OCI-LY1 (cell line): ENCODE measurements around the gene LMOD1.
"Not testable (repeated sequence)": the region's sequence is repeated elsewhere in the genome, so short reads cannot be mapped to it uniquely, and the experiment has no call there.

Experiments used
- H2AFZ ChIP-seq: fragments of 200-600 bp; sonication (generic), shearing (Covaris generic); 2 replicates; pipeline ENCODE4 v1.6.0; 2014; ENCODE audit warnings: antibody characterized with exemption, mild to moderate bottlenecking, low read length
- H3F3A ChIP-seq: fragments of 200-600 bp; sonication (generic), shearing (Covaris generic); 2 replicates; pipeline ENCODE4 v1.6.0; 2014; ENCODE audit warnings: mild to moderate bottlenecking, antibody characterized with exemption, low read length, moderate library complexity; ENCODE audit not compliant: insufficient read depth
- H3K27ac ChIP-seq: fragments of 200-600 bp; sonication (generic); 2 replicates; pipeline ENCODE4 v1.5.1; 2014; ENCODE audit warnings: low read length, mixed run types, mild to moderate bottlenecking, low read depth; ENCODE audit not compliant: poor library complexity, severe bottlenecking
- H3K27me3 ChIP-seq: fragments of 200-600 bp; sonication (generic); 2 replicates; pipeline ENCODE4 v1.6.0; 2014; ENCODE audit warnings: antibody characterized with exemption, mild to moderate bottlenecking, low read length, moderate library complexity; ENCODE audit not compliant: insufficient read depth
- H3K36me3 ChIP-seq: fragments of 200-600 bp; sonication (generic); 2 replicates; pipeline ENCODE4 v1.6.1; 2014; ENCODE audit warnings: mild to moderate bottlenecking, antibody characterized with exemption, low read length, moderate library complexity, mixed read lengths; ENCODE audit not compliant: insufficient read depth
- H3K4me1 ChIP-seq: fragments of 200-600 bp; sonication (generic); 2 replicates; pipeline ENCODE4 v1.5.1; 2014; ENCODE audit warnings: mild to moderate bottlenecking, low read length, moderate library complexity; ENCODE audit not compliant: insufficient read depth, severe bottlenecking
- H3K4me2 ChIP-seq: fragments of 200-600 bp; sonication (generic), shearing (Covaris generic); 2 replicates; pipeline ENCODE4 v1.6.1; 2014; ENCODE audit warnings: low read length
- H3K4me3 ChIP-seq: fragments of 200-600 bp; sonication (generic); 2 replicates; pipeline ENCODE4 v1.5.1; 2014; ENCODE audit warnings: low read length, low read depth, mild to moderate bottlenecking, mixed read lengths; ENCODE audit not compliant: poor library complexity, severe bottlenecking
- H3K79me2 ChIP-seq: fragments of 200-600 bp; shearing (Covaris generic); 2 replicates; pipeline ENCODE4 v1.6.1; 2016; ENCODE audit warnings: mixed run types, low read length, mixed read lengths; ENCODE audit not compliant: insufficient read depth
- H3K9ac ChIP-seq: fragments of 200-600 bp; sonication (generic), shearing (Covaris generic); 2 replicates; pipeline ENCODE4 v1.6.1; 2014; ENCODE audit warnings: mild to moderate bottlenecking, low read length, mixed read lengths
- H3K9me2 ChIP-seq: fragments of 200-600 bp; sonication (generic), shearing (Covaris generic); 2 replicates; pipeline ENCODE4 v1.6.1; 2014; ENCODE audit warnings: low read depth, mild to moderate bottlenecking, low read length, mixed read lengths
- H3K9me3 ChIP-seq: fragments of 200-600 bp; shearing (Covaris generic); 2 replicates; pipeline ENCODE4 v1.6.1; 2014; ENCODE audit warnings: low read length, mixed read lengths
- H4K20me1 ChIP-seq: fragments of 200-600 bp; sonication (generic), shearing (Covaris generic); 2 replicates; pipeline ENCODE4 v1.6.0; 2016; ENCODE audit warnings: mild to moderate bottlenecking, low read length; ENCODE audit not compliant: insufficient read depth
- EZH2 ChIP-seq: fragments of 200-600 bp; sonication (generic), shearing (Covaris generic); IDR thresholded peaks from 2 replicates; pipeline ENCODE4 v1.8.0; 2017; ENCODE audit warnings: borderline replicate concordance, mixed run types, mild to moderate bottlenecking, antibody characterized with exemption, low read length, moderate library complexity, mixed read lengths
- TF ChIP-seq, protein P1 (sequence below): fragments of 200-600 bp; sonication (generic), shearing (Covaris generic); IDR thresholded peaks from 2 replicates; pipeline ENCODE4 v1.5.1; 2017; ENCODE audit warnings: mild to moderate bottlenecking, antibody characterized with exemption, low read length, moderate library complexity, mixed read lengths

The LMOD1 gene

DNA sequence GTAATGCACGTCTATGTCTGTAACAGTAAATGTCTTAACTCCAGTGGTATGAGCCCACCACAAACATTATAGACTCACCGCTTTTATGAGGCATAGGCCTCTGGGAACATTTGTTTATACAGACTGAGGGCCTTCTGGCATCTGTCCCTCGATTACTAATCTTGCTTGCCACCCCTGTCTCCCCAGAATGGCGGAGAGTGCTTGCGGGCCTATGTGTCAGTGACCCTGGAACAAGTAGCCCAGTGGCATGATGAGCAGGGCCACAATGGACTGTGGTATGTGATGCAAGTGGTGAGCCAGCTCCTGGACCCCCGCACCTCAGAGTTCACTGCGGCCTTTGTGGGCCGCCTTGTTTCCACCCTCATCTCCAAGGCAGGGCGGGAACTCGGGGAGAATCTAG is 76.0 kb downstream of the LMOD1 start:
- H3K36me3 ChIP-seq = peaks cover 94% of the 10 kb centered on the region
- no peaks in the 10 kb centered on the region for H4K20me1 ChIP-seq
- no peaks in the 10 kb centered on the region for H3K27me3 ChIP-seq
- no peak overlapping the region for H3K4me2 ChIP-seq
- H3F3A ChIP-seq = no peaks in the 10 kb centered on the region
- H3K9ac ChIP-seq = no peak overlapping the region
- no peaks in the 10 kb centered on the region for H3K9me2 ChIP-seq
- no peaks in the 10 kb centered on the region for H3K79me2 ChIP-seq
- TF ChIP-seq EZH2 = no peak
- TF ChIP-seq, protein P1, sequence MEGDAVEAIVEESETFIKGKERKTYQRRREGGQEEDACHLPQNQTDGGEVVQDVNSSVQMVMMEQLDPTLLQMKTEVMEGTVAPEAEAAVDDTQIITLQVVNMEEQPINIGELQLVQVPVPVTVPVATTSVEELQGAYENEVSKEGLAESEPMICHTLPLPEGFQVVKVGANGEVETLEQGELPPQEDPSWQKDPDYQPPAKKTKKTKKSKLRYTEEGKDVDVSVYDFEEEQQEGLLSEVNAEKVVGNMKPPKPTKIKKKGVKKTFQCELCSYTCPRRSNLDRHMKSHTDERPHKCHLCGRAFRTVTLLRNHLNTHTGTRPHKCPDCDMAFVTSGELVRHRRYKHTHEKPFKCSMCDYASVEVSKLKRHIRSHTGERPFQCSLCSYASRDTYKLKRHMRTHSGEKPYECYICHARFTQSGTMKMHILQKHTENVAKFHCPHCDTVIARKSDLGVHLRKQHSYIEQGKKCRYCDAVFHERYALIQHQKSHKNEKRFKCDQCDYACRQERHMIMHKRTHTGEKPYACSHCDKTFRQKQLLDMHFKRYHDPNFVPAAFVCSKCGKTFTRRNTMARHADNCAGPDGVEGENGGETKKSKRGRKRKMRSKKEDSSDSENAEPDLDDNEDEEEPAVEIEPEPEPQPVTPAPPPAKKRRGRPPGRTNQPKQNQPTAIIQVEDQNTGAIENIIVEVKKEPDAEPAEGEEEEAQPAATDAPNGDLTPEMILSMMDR = no peak
- H3K27ac ChIP-seq = no peak overlapping the region
- no peak overlapping the region for H3K4me3 ChIP-seq
- no peak overlapping the region for H2AFZ ChIP-seq
- no peaks in the 10 kb centered on the region for H3K9me3 ChIP-seq
- no peaks in the 10 kb centered on the region for H3K4me1 ChIP-seq

DNA sequence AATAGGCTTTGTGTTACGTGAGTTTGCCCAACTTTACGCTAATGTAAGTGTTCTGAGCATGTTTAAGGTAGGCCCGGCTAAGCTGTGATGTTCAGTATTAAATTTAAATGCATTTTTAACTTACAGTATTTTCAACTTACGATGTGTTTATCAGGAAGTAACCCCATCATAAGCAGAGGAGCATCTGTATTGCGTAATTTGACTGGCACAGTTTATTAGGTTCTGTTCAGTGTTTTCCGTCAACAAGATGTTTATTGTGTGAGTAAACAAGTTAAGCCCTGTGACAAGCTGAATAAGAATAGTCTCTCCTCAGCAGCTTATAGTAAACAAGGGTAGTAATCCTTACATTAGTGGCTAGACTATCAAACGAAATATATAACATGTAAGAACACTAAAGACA is 84.9 kb downstream of the LMOD1 start:
- Histone ChIP-seq H3K27me3 (no peaks in the 10 kb centered on the region), H3F3A (no peaks in the 10 kb centered on the region), H3K4me3 (no peak overlapping the region), H3K4me2 (no peak overlapping the region), H2AFZ (no peak overlapping the region), H4K20me1 (no peaks in the 10 kb centered on the region), H3K9me2 (no peaks in the 10 kb centered on the region), H3K9me3 (no peaks in the 10 kb centered on the region), H3K27ac (no peak overlapping the region), H3K36me3 (peaks cover 91% of the 10 kb centered on the region), H3K9ac (no peak overlapping the region), H3K79me2 (no peaks in the 10 kb centered on the region), H3K4me1 (no peaks in the 10 kb centered on the region)
- TF ChIP-seq EZH2 = no peak

DNA sequence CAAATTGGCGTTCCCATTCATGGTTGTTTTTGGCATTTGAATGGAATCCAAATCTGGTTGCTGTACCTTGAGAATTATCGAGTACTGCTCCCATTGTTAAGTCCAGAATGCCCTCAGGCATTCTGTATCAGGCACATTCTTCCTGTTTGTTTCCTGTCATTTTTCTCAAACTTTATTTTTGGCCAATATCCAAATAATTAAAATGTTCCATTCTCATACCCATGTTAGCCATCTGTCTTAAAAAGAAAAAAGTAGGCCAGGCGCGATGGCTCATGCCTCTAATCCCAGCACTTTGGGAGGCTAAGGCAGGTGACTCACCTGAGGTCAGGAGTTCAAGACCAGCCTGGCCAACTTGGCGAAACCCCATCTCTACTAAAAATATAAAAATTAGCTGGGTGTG is 86.9 kb downstream of the LMOD1 start:
- no peaks in the 10 kb centered on the region for H3K9me2 ChIP-seq
- H3K9me3 ChIP-seq = no peaks in the 10 kb centered on the region
- TF ChIP-seq EZH2 = no peak
- TF ChIP-seq, protein P1 = no peak
- H3F3A ChIP-seq = no peaks in the 10 kb centered on the region
- H3K36me3 ChIP-seq = peaks cover 93% of the 10 kb centered on the region
- no peak overlapping the region for H3K9ac ChIP-seq
- no peak overlapping the region for H3K4me2 ChIP-seq
- no peak overlapping the region for H3K27ac ChIP-seq
- H3K27me3 ChIP-seq = no peaks in the 10 kb centered on the region
- no peaks in the 10 kb centered on the region for H3K4me1 ChIP-seq
- H3K79me2 ChIP-seq = no peaks in the 10 kb centered on the region
- H3K4me3 ChIP-seq = no peak overlapping the region
- no peaks in the 10 kb centered on the region for H4K20me1 ChIP-seq
- no peak overlapping the region for H2AFZ ChIP-seq

DNA sequence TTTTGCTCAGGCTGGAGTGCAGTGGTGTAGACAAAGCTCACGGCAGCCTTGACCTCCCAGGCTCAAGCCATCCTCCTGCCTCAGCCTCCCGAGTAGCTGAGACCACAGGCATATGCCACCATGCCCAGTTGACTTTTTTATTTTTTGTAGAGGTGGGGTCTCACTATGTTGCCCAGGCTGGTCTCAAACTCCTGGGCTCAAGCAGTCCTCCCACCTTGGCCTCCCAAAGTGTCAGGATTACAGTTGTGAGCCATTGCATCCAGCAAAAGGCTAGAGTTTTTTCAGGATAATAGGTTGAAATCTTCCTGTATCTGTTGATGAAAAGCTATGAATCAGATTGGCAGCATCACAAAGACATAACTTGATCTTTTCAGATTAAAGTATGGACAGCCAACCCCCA is 89.6 kb downstream of the LMOD1 start:
- not testable (repeated sequence) for H2AFZ ChIP-seq, H3K4me2 ChIP-seq, H3K27ac ChIP-seq, H3K4me3 ChIP-seq, H3K9me2 ChIP-seq, H3K79me2 ChIP-seq, H3K9ac ChIP-seq, H3K4me1 ChIP-seq, H3K27me3 ChIP-seq, H3K9me3 ChIP-seq, H3F3A ChIP-seq, H4K20me1 ChIP-seq
- H3K36me3 ChIP-seq = peaks cover 93% of the 10 kb centered on the region
